Activated T-cell treated with anti-CD3 and anti-CD28 coated beads, Interleukin-2, amount 50 U/mL, for 1 hour (primary cell): ENCODE measurements around the gene CREM.

Experiments used
- DNase-seq: peaks from one replicate; pipeline ENCODE4 v3.0.0-alpha.2; 2020

Gene CREM

DNA sequence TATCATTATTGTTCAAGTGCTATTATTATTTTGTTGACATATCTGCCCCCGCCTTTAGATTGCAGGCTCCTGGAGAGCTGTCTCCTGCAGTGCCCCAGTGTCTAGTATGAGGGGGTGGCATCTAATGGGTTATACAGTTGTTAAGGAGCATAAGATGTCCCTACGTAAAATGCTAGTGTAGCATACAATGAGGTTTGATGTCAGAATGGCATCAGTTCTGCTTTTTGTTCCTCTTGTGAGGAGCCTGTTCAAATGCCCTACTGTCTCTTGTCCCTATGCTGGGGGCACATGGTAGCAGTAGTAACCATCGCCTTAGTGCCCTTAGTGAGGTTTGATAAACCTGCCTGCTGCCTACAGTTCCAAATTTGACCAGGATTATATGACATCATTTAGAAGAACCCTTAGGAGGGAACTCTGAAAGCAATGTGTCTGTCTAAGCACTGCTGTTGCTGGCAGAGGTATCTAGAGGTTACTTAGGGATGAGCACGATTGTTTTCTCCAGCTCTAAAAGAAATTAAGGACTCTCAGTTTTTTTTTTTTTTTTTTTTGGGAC lies 9.7 kb downstream of the CREM start:
- DNase-seq, result no peak

DNA sequence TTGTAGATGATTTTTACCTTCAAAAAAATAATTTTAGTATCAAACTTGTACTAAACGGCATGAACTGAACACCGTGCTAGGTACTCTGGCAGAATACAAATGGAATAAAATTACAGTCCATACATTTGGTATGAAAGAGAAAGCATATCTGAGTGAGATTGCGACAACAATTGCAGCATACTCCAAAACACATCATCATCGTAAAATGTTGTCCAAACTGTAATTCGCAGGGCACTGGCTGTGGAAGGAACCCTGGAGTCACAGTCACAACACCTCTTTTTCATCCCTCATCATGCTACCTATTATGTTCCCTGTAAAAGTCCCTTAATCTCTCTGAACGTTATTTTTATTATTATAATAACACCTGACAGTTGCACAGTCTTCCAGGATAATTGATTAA lies 13.5 kb downstream of the CREM start:
- DNase-seq, result no peak

DNA sequence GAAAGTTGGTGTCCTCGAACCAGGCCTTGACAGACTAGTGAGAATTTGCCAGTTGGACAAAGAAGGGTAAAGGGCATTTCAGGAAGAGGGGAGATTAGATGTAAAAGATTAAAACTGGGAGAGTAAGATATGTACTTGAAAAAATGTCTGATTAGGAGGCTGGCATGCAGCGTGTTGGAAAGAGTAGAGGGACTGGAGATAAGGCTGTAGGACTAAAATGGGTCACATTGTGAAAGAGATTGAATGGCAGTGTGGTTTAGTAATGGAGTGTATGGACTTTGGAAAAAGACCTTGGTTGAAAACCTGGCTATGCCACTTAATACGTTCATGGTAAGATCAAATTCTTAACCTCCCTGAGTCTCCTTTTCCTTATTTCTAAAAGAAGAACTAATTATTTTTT lies 14.1 kb downstream of the CREM start:
- DNase-seq, result no peak

DNA sequence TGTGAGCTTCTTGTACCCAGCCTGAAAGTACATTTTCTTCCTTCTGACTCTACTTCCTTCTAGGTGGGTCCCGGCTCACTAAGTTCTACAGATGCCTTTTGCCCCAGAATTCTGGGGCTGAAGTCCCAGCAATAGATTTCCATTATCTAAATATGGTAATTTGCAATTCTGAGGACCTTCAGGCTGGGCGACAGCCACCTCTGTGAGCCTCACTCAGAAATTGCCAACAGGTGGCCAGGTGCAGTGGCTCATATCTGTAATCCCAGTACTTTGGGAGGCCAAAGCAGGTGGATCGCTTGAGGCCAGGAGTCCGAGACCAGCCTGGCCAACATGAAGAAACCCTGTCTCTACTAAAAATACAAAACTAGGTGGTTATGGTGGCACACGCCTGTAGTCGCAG lies 23.7 kb downstream of the CREM start:
- DNase-seq, result no peak

DNA sequence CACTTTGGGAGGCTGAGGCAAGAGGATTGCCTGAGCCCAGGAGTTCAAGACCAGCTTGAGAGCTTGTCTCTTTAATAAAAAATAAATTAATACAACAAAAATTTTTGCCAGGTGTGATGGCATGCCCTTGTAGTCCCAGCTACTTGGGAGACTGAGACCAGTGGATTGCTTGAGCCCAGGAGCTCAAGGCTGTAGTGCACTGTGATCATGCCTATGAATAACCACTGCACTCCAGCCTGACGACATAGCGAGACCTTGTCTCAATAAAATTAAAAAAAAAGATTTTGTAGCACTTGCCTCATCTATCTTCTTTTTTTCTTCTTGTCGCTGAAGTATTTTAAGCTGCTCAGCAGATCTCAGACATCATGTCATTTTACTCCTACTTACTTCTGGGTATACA lies 26.3 kb downstream of the CREM start:
- no peak for DNase-seq

DNA sequence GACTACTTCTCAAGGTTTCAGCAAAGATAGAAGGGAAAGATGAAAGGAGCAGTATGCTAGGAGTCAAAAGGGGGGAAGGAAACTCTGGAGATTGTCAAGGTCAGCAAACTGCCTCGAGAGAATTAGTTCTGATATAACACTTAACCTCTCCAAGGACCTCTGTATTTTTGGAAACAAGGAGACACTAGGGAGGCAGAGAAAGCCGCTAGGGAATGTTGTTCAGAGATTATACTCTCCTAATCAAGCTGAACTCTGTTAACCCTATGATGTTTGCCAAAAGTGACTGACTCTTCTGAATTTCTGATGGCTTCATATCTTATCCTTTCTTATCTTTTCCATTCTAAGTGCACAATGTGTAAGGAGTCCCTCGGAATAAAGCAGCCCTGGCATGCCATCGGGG lies 27.1 kb downstream of the CREM start:
- no peak for DNase-seq

DNA sequence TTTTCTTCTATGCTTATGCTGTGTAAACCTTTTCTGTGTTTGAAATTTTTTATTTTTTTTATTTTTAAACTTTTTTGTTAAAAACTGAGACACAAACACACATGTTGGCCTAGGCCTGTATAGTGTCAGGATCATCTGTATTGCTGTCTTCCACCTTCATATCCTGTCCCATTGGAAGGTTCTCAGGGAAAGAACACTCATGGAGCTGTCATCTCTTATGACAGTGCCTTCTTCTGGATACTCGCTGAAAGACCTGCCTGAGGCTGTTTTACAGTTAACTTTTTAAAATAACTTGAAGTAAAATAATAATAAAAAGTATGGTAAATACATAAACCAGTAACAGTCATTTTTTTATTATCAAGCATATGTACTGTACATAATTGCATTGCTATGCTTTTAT lies 34.1 kb downstream of the CREM start:
- no peak for DNase-seq

DNA sequence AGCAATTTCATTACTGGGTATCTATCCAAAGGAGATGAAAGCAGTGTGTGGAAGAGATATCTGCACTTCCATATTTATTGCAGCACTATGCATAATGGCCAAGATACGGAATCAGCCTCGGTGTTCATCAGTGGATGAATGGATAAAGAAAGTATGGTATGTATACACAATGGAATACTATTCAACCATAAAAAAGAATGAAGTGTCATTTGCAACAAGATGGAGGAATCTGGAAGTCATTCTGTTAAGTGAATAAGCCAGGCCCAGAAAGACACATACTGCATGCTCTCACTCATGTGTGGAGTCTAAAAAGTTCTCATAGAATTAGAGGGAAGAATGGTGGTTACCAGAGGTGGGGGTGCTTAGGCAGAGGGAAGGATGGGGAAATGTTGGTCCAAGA lies 35.3 kb downstream of the CREM start:
- DNase-seq, result no peak

DNA sequence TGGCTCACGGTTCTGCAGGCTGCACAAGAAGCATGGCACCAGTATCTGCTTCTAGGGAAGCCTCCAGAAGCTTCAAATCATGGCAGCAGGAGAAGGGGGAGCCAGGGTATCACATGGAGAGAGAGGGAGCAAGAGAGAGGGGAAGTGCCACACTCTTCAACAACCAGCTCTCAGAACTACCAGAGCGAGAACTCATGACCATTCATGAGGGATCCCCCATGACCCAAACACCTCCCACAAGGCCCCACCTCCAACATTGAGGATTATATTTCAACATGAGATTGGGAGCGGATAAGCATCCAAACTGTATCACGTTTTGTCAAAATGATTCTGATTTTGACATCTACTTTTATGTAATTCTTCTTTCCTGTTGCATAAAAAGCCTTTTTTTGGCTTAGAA lies 38.5 kb downstream of the CREM start:
- DNase-seq, result no peak

DNA sequence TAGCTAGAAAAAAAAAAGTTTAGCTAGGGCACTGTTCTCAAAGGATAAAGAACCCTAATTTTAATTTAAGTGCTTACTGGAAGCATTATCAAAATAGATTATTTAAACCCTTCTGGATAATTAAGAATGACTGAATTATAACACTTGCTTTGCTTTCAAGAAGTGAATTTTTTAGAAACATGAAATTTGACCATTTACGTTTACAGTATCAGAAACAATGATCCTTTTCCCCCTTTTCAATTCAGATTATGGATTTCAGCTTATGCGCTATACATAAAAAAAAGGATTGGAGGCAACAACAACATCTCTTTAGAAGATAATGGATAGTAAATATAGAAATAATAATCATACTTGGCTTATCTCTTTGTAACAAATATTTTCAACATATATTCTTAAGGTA lies 39.2 kb downstream of the CREM start:
- DNase-seq, result no peak

DNA sequence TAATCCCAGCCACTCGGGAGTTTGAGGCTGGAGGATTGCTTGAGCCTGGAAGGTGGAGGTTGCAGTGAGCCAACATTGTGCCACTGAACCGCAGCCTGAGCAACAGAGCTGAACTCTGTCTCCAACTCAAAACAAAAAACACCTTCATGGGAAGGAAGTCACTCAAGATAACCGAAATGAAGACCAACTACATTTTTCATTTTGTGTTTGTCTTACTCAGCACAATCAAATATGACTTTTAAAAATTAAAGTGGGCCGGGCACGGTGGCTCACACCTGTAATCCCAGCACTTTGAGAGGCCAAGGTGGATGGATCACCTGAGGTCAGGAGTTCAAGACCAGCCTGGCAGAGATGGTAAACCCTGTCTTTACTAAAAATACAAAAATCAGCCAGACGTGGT lies 40.0 kb downstream of the CREM start:
- DNase-seq, result no peak

DNA sequence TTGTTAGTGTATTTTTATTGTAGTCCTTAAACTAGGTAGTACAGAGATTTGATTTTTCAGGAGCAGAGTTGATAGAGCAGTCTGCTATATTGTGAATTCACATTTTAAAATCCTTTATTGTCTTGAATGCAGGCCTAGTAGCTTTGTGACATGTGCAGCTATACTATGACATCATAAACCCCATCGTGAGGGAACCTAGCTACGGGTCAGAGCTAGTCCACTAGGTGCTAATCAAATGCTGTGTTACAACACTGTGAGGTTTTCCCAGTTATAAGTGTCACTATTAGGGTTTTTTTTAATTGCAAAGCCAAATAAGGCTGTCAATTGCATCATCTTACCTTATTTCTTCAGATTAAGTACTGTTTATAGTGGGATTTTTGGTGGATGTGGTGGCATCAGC lies 40.7 kb downstream of the CREM start:
- DNase-seq, result no peak

DNA sequence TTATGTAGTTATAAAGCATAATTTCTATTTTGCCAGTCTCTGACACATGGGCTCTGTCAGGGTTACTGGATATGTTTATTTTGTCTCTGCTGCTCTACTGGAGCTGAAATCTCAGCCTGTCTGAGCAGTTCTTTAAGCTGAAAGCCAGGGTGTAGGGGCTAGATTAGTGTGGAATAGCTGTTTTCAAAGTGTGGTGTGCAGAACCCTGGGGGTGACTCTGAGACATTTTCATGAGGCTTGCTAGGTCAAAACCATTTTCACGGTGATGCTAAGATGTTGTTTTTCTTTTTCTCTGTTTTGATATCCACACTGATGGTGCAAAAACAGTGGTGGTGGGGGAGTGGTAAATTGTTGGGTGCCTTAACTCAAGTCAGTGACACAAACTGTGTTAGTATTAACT lies 45.5 kb downstream of the CREM start:
- no peak for DNase-seq

DNA sequence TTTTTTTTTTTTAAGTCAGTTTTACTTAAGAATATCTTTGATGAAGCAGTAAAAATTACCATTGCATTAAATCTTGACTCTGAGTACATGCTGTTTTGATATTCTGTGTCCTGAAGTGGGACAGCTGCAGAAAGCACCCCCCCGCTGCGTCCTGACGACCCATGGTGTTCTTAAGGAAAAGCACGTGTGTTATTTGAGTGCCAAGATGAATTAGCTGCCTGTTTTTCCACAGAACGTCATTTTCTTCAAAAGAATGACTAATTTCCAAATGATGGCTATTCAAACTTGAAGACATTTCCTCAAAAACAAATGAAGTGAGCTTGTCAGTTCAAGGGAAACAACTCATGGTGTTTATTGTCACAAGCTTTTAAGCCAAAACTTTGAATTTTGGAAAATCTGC lies 45.9 kb downstream of the CREM start:
- DNase-seq, result no peak

DNA sequence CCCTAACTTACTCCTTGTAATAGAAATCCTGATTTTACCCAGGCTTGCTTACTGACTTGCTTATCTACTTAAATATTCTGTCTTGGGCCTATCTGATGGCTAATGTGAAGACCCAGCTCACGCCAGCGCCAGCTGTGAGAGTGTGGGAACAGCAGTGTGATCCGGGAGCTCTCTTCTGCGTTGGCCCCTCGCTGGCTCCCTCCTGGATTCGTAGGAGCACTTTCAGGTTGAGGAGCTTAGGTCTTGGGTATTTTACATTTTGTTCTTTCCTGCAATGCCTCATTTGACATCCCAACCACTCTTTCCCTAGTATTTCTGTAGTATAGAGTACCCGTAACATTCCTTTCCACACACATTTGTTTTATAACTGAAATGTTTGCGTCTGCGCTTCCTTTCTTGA lies 51.7 kb downstream of the CREM start:
- DNase-seq, result no peak

DNA sequence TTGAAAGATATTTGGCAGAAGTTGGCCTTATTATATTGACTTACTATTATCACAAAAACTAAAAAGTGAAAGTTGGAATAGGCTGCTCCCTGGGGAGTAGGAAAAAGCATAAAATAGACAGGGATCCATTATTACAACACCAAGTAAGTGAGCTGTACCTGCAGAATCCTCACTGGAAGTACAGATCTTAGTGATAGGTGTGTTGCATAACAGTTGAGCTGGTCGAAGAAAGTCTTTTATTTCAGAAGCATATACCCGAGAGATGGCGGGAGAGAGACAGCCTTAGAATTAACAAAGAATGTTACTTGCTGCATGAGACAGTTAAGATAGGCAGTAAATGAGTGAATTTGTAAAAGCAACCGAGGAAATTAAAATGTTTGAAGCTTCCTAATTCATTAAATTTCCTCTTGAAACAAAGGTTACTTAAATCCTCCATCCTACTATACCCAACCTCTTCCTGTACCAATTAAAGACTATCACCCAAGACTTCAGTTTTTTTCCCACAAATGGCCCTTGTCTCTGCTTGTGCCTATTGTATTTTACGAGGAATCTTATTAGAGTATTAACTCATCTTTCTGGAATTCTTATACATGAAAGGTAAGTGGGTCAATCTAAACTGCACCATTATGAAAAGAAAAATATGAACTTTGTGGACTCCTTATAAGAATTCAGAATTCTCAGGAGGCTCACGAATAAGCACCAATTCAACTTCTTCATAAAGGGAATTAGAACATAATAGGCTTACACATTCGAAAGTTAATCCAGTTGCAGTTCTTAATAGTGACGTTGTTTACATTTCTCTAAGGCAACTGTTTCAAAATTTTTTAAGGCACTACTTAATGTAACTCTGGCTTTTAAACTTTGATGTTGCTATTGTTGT lies 56.2 kb downstream of the CREM start:
- no peak for DNase-seq

DNA sequence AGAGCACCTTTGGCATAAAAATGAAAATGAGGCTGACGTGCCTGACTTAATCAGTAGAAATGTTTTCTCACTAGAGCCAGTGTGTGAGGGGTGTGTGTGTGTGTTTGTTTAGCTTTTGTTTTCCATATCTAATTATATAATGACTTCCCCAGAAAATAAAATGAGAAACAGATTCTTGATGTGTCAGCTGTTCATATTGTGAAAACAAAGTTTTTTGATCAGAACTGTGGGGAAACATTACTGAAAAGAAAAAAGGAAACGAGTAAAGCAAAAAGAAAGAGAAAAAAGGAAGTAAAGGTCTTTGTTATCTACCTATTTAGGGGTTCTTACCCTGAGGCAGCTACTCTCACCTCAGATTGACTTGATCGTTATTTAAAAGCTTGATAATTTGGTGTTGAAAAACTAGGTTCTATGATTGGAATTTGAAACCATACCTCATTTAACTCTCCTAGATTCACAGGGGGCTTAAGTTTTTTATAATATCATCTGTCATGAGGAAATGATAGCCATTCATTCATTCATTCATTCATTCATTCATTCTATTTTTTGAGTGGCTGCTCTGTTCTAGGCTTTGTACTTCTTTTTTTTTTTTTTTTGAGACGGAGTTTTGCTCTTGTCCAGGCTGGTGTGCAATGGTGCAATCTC lies 58.0 kb downstream of the CREM start:
- DNase-seq, result no peak

DNA sequence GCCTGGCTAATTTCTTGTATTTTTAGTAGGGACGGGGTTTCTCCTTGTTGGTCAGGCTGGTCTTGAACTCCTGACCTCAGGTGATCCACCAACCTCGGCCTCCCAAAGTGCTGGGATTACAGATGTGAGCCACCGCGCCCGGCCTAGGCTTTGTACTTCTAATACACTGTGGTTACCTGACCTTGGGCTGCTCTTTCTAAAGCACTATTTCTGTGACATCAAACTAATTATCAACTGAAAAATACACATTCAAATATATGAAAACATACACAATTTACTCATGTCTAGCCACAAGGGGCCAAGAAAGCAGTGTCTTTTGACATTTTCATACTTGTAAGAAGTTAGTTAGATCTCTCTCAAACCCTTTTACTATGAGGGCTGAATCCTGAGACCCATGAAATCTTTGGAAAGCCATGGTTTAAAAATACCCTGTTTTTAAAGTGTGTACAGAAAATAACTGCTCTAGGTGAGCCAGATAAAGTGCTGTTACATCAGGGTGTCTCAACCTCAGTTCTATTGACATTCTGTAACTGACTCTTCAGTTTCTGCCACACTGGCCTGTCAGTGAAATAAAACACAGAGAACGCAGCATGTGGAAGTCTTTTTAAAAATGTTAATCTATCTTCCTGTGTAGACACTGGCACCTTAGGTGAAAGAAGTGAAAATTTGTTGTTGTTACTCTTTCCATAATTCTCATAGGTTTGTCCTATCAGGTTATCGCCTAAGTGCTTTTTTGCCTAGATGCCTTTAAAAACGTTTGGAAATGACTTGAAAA lies 58.8 kb downstream of the CREM start:
- DNase-seq, result no peak

DNA sequence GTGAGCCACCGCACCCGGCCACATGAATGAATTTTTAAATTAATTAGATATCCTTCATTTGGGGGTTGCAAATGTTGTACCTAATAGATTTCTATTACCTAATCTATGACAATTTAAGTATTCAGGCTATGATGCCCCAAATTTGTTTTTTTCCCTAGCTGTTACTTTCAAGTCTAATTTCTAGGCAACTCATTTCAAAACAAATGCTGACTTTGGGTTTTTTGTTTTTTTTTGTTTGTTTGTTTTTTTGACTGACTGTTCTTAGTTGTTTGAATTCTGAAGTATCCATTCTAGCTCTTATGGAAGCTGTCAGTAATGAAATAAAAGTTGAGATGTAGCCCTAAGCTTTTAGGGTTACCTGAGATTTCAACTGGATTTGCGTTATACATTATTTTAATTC lies 62.3 kb downstream of the CREM start:
- DNase-seq, result no peak

DNA sequence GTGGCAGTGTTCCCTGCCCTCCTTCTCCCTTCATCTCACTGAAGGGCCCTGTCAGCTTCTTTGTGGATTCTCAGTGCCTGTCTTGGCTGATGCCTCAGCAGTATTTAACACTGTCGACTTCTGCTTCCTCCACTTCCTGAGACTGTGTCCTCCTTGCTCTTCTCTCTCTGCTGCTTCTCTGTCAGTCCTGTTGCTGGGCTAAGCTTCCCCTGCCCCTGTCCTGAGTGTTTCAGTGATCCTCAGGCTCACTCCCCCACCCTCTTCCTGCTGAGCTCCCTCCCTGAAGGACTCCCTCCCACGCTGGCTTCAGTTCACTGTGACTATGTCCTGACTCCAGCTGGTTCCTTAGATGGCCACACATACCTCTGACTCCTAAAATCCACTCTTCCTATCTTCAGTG lies 64.9 kb downstream of the CREM start:
- no peak for DNase-seq

DNA sequence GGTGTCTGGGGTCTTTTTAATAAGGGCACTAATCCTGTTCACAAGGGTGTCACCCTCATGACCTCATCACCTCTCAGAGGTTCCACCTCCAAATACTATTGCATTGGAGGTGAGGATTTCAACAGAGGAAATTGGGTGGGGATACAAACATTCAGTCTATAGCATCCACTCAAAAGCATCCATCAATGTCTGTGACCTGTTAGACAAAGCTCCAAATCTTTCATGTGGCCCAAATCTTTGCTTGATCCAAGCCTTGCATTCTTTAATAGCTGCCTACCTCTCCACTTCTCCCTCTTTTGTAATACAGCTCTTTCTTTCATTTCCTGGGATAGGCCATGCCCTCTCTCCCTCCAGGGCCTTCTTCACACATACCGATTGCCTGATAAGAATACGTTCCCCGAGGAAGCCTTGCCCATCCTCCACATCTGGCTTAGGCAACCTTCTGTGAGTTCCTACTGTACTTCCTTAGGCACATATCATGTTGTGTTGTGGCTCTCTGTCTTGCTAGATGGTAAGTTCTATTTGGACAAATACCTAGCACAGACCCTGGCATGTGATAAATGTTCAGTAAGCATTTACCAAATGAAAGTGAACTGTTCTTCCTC lies 66.1 kb downstream of the CREM start:
- DNase-seq, result no peak

DNA sequence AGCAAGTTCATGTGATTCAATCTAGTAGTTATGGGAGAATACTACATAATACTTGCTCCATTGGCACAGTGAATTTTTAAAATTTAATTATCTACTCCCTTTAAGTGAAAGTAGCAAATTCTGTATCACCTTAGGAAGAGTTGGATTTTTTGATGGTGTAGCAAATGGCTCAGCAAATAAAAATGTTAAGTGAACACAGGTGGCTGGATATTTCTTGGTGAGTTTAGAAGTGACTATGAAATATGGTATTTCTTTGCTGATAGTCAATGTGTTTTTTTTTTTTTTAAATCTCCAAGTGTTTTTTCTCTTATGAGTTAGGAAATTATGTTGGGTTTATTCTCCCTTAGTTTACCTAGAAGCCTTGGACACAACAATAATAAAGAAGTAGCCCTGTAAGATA lies 67.8 kb downstream of the CREM start:
- no peak for DNase-seq

DNA sequence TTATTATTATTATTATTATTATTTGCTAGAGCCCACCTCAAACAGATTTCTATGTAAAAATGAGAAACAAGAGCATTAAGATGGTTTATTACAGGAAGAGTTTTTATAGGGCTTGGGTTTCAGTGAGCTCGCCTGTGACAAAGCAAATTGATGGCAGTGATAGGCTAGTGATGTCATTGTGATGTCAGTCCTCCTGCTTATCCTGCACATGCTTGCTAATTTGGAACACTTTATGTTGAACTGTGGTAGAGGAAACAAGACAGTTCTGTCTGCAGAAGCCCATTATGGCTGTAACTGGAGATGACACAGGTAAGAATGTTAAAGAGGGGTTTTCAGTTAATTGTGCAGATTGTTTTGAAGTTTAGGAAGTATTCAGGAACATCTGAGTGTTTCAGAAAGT lies 68.3 kb downstream of the CREM start:
- no peak for DNase-seq
